WTC11 (cell line): Measurements from ENCODE around the gene FAM24A. TPM values are rescaled to one million over a fixed set of nuclear protein-coding genes. Genes with fewer than 3 reads are reported as not detected.

Experiments
- AFF4 ChIP-seq: sonication (generic); formaldehyde crosslinking; IDR thresholded peaks from 2 replicates; pipeline ENCODE4 v1.8.1; 2023; ENCODE audit warnings: mild to moderate bottlenecking, missing genetic modification reagents, borderline replicate concordance
- AR ChIP-seq: fragments of 250-450 bp; sonication (Bioruptor Pico); IDR thresholded peaks from 2 replicates; pipeline ENCODE4 v1.9.0; 2021; ENCODE audit warnings: mild to moderate bottlenecking
- ATF3 ChIP-seq: sonication (generic); formaldehyde crosslinking; conservative IDR thresholded peaks from 2 replicates; pipeline ENCODE4 v1.8.1; 2022; ENCODE audit warnings: mild to moderate bottlenecking, missing genetic modification reagents
- CREM ChIP-seq: sonication (generic); formaldehyde crosslinking; IDR thresholded peaks from 2 replicates; pipeline ENCODE4 v1.8.1; 2022; ENCODE audit warnings: mild to moderate bottlenecking, missing genetic modification reagents, moderate library complexity
- E2F5 ChIP-seq: sonication (generic); formaldehyde crosslinking; IDR thresholded peaks from 2 replicates; pipeline ENCODE4 v1.8.1; 2022; ENCODE audit warnings: mild to moderate bottlenecking, moderate library complexity, missing genetic modification reagents
- FOXJ3 ChIP-seq: sonication (generic); formaldehyde crosslinking; IDR thresholded peaks from 2 replicates; pipeline ENCODE4 v1.9.0; 2021; ENCODE audit warnings: missing genetic modification reagents, mild to moderate bottlenecking, borderline replicate concordance
- FOXK1 ChIP-seq: sonication (generic); formaldehyde crosslinking; IDR thresholded peaks from 2 replicates; pipeline ENCODE4 v1.8.0; 2022; ENCODE audit warnings: mild to moderate bottlenecking, moderate library complexity, missing genetic modification reagents
- GABPB1 ChIP-seq: sonication (generic); formaldehyde crosslinking; IDR thresholded peaks from 2 replicates; pipeline ENCODE4 v1.8.1; 2023; ENCODE audit warnings: mild to moderate bottlenecking, missing genetic modification reagents
- JAZF1 ChIP-seq: fragments of 250-450 bp; sonication (Bioruptor Pico); IDR thresholded peaks from 2 replicates; pipeline ENCODE4 v1.9.0; 2021; ENCODE audit warnings: moderate library complexity, mild to moderate bottlenecking, inconsistent platforms
- MLX ChIP-seq: sonication (generic); formaldehyde crosslinking; IDR thresholded peaks from 2 replicates; pipeline ENCODE4 v1.8.1; 2023; ENCODE audit warnings: mild to moderate bottlenecking, missing genetic modification reagents, moderate library complexity
- SMAD3 ChIP-seq: sonication (generic); formaldehyde crosslinking; IDR thresholded peaks from 2 replicates; pipeline ENCODE4 v1.8.0; 2022; ENCODE audit warnings: missing genetic modification reagents, mild to moderate bottlenecking, borderline replicate concordance
- STAT6 ChIP-seq: sonication (generic); formaldehyde crosslinking; conservative IDR thresholded peaks from 2 replicates; pipeline ENCODE4 v1.8.1; 2023; ENCODE audit warnings: mild to moderate bottlenecking, low read depth, missing genetic modification reagents, moderate library complexity
- TEAD4 ChIP-seq: sonication (generic); formaldehyde crosslinking; IDR thresholded peaks from 2 replicates; pipeline ENCODE4 v1.8.0; 2022; ENCODE audit warnings: mild to moderate bottlenecking, missing genetic modification reagents
- ZNF232 ChIP-seq: sonication (generic); formaldehyde crosslinking; IDR thresholded peaks from 2 replicates; pipeline ENCODE4 v1.8.0; 2022; ENCODE audit warnings: mild to moderate bottlenecking, missing genetic modification reagents
- ZNF281 ChIP-seq: sonication (generic); formaldehyde crosslinking; IDR thresholded peaks from 2 replicates; pipeline ENCODE4 v1.8.0; 2023; ENCODE audit warnings: mild to moderate bottlenecking, missing genetic modification reagents
- ZNF416 ChIP-seq: fragments of 250-450 bp; sonication (Bioruptor Pico); IDR thresholded peaks from 2 replicates; pipeline ENCODE4 v1.9.0; 2021; ENCODE audit warnings: mild to moderate bottlenecking, inconsistent platforms
- ZNF423 ChIP-seq: fragments of 250-450 bp; sonication (Bioruptor Pico); IDR thresholded peaks from 2 replicates; pipeline ENCODE4 v2.1.2; 2022; ENCODE audit warnings: mild to moderate bottlenecking, moderate library complexity
- total RNA-seq: library from RNA; stranded (reverse); gene quantifications from 3 replicates; pipeline ENCODE4 v1.2.3, GENCODE V29; 2021

FAM24A gene
- total RNA-seq, 1 experiment from 2014 or later = not detected

- peak; percentile 63; the same call in 1 of the 2 replicates for TF ChIP-seq E2F5 (CRISPR knock-in tag)
- peak; percentile 56; the same call in 1 of the 2 replicates for TF ChIP-seq GABPB1
- TF ChIP-seq ZNF232 = peak; percentile 86; the same call in 1 of the 2 replicates
- TF ChIP-seq AR (CRISPR knock-in tag) = no peak
- TF ChIP-seq FOXJ3 (CRISPR knock-in tag) = no peak
- TF ChIP-seq FOXK1 (CRISPR knock-in tag) = no peak; the same call in none of the 2 replicates
- no peak for TF ChIP-seq JAZF1 (CRISPR knock-in tag)
- peak; percentile 65; the same call in 1 of the 2 replicates for TF ChIP-seq TEAD4 (CRISPR knock-in tag)
- TF ChIP-seq SMAD3 (CRISPR knock-in tag) = no peak; the same call in 1 of the 2 replicates
- no peak for TF ChIP-seq ZNF423 (CRISPR knock-in tag)
- no peak for TF ChIP-seq MLX (CRISPR knock-in tag)
- TF ChIP-seq ZNF416 = no peak
- peak; percentile 69; the same call in 1 of the 2 replicates for TF ChIP-seq AFF4 (CRISPR knock-in tag)
- TF ChIP-seq CREM = peak; percentile 54; the same call in 1 of the 2 replicates
- TF ChIP-seq STAT6 (CRISPR knock-in tag) = no peak
- no peak for TF ChIP-seq ATF3
- TF ChIP-seq ZNF281 = no peak; the same call in 1 of the 2 replicates
Observed at GRCh38 chr10:122879339-122880273, 30.8 kb upstream of the FAM24A start, which contains the start of gene FAM24B (continued).
